Globus pallidus (tissue), 1 donor: ENCODE data around the gene MINDY1.
A peak's percentile ranks its signal among the peaks of the same experiment; 100 is the strongest.

Experiments used
- DNase-seq: peaks from one replicate; pipeline ENCODE4 v3.0.0-alpha.2; 2015; ENCODE audit warnings: low spot score

MINDY1 gene

GRCh38 chr1:151006327-151007052 lies at the start of gene MINDY1:
MINDY1 (minus strand) TSS chr1:151006902; CDS start chr1:151002617, 4,285 bp downstream.
- peak; percentile 96 for DNase-seq

GRCh38 chr1:151056149-151056548 lies 49.4 kb upstream of the MINDY1 start:
- DNase-seq, result no peak

GRCh38 chr1:151055581-151055980 lies 48.9 kb upstream of the MINDY1 start:
- no peak for DNase-seq

- DNase-seq, result no peak
These were observed 48.4 kb upstream of the MINDY1 start for GRCh38 chr1:151054971-151055547.

DNA sequence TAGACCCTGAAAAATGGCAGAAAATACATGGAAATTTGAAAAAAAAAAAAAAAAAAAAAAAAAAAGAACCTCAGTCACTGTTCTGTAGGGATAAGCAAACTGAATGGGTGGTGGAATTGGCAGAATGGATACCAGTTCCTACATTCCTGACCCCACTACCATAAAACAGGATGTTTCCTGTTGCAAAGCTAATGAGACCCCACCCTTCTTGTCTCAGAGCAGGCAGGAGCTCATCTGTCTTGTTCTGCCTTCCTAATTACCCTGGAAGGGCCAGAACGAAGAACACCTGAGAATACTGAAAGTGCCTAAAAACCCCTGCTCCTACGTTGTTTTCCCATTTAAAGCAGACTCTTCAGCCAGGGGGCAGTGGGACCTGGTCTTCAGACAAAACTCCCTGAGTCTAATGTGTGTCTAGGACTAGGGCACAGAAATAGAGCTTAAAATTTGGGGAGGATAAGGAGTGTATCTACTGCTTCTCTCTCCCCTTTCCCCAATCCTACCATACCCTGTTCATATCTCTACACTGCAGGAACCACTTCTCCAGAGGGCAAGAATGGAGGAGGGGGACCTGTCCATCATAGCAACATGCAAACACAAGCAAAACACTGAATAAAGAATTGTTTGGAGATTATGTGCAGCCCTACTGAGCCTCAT lies 44.8 kb upstream of the MINDY1 start:
- no peak for DNase-seq

DNA sequence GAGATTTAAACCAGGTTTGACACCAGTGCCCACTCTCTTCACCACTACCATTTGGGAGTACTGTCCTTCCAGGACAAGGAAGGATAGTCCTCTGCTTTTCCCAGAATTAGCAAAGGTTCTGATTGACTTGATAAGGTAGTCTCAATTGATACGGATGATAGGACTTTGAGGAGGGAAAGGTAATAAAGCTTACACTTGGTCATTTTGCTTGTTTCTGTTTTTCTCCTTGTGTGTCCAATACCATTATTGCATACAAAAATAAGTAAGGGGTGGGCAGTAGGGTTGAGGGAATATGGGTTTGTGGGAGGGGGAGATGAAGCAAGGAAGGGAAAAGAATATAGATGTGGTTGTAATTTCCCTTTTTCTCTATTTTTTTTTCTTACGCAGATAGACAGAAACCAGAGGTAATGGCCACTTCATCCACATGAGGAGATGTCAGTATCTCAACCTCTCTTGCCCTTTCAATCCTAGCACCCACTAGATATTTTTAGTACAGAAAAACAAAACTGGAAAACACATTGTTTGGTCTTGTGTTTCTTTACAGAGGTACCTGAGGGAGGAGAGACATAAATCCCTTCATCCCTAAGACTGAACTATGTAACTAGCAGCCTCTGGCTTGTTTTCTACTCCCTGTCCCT lies 43.5 kb upstream of the MINDY1 start:
- no peak for DNase-seq

DNA sequence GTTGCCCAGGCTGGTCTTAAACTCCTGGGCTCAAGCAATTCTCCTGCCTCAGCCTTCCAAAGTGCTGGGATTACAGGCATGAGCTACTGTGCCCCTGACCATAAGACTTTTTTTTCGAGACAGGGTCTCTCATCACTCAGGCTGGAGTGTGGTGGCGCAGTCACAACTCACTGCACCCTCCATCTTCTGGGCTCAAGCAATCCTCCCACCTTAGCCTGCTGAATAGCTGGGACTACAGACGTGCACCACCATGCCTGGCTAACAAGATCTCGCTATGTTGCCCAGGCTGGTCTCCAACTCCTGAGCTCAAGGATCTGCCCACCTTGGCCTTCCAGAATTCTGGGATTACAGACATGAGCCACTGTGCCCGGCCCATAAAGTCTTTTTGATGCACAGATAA lies 42.8 kb upstream of the MINDY1 start:
- DNase-seq, result no peak

DNA sequence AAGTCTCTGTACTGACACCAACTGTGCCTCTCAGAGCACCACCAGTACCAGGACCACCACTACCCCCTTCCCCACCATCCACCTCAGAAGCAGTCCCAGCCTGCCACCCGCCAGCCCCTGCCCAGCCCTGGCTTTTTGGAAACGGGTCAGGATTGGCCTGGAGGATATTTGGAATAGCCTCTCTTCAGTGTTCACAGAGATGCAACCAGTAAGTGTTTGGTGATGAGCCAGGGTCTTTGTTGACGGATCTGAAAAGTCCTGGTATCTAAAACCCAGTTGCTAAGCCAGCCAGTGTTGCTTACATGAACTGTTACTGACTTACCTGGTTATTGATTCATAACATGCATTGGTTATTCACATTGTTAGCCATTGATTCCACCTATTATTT lies 41.9 kb upstream of the MINDY1 start:
- DNase-seq, result no peak

- DNase-seq, result peak; percentile 62
These were observed 41.4 kb upstream of the MINDY1 start for GRCh38 chr1:151047925-151048644.

DNA sequence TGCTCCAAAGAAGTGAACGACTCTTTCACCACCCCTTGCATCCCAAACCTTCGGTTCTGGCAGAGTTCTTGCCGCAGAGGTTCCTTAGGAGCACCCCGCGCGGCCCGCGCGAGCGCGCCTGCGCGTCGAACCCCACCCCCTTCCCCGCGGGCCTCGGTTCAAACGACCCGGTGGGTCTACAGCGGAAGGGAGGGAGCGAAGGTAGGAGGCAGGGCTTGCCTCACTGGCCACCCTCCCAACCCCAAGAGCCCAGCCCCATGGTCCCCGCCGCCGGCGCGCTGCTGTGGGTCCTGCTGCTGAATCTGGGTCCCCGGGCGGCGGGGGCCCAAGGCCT lies 40.9 kb upstream of the MINDY1 start, which contains the start of gene C1orf56:
TSS of gene C1orf56 (plus strand) at position 161 of the 334 bp plus-strand sequence. CDS start at position 258, 97 bp downstream.
- DNase-seq, result peak; percentile 75

- no peak for DNase-seq
These were observed 36.5 kb upstream of the MINDY1 start for GRCh38 chr1:151043163-151043562.

DNA sequence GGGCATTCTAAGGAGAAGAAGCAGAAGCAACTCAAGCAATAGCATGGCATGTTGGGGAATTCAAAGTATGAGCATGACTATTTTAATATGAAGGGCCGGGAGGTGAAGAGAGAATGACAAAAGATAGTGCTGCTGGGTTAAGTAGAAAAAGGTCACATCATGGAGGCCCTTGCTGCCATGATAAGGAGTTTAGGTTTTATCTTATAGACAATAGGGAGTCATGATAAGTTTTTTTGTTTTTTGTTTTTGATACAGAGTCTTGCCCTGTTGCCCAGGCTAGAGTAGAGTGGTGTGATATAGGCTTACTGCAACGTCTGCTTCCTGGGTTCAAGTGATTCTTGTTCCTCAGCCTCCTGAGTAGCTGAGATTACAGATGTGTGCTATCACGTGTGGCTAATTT lies 32.8 kb upstream of the MINDY1 start:
- no peak for DNase-seq

- no peak for DNase-seq
These were observed 30.3 kb upstream of the MINDY1 start for GRCh38 chr1:151037032-151037431.

- no peak for DNase-seq
These were observed 29.7 kb upstream of the MINDY1 start, which contains the start of gene BNIPL for GRCh38 chr1:151036356-151036755. BNIPL (plus strand) TSS chr1:151036586; CDS start chr1:151036726, 140 bp downstream.

GRCh38 chr1:151035167-151035566 lies 28.5 kb upstream of the MINDY1 start:
- DNase-seq, result no peak

DNA sequence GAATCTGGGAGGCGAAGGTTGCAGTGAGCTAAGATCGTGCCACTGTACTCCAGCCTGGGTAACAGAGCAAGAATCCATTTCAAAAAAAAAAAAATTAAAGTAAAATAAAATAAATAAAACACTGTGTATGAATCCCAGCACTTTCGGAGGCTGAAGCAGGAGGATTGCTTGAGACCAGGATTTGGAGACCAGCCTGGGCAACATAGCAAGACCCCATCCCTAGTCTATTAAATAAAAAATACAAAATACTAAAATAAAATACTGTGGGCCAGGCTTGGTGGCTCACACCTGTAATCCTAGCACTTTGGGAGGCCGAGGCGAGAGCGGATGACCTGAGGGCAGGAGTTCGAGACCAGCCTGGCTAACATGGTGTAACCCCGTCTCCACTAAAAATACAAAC lies 25.5 kb upstream of the MINDY1 start:
- DNase-seq, result no peak

DNA sequence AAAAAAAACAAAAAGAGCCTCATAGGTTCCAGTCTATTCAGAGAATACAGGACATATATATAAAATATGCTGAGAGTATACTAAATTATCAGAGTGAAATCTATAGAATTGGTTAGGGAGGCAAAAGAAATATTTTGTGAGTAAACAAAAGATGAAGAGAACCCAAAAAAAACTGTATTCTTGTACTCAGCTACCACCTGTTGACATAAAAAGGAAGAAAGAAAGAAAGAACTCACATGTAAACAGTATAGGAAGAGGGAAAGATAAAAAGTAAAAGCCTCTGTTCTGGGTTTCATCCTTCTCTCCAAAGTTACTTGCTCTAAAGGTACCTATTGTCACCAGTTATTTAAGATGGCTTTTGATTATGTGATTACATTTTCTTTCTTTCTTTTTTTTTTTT lies 19.8 kb upstream of the MINDY1 start:
- no peak for DNase-seq

DNA sequence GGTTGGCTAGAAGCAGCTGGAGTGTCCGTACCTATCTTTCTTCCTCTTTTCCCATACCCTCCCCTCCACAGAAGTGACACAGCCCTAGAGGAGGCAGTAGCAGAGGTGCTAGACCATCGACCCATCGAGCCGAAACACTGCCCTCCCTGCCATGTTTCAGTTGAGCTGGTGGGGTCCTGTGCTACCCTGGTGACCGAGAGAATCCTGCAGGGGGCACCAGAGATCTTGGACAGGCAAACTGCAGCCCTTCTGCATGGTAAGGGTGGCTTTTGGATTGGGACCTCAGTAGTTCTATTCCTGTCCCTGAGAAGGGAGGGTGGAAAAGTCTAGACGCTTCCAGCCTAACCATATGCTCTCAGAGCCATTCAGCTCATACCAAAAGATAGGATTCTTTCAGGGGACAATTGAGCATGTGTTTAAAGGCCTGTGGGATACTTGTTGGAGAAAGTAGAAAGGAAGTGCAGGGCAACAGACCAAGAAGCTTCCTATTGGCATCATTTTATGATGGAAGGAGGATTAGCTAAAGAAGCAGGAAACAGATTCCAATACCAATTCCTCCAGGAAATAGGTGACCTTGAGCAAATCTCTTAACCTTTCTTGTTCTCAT lies 17.9 kb upstream of the MINDY1 start:
- peak; percentile 82 for DNase-seq

- DNase-seq, result no peak
These were observed 6.8 kb upstream of the MINDY1 start for GRCh38 chr1:151013518-151013917.

DNA sequence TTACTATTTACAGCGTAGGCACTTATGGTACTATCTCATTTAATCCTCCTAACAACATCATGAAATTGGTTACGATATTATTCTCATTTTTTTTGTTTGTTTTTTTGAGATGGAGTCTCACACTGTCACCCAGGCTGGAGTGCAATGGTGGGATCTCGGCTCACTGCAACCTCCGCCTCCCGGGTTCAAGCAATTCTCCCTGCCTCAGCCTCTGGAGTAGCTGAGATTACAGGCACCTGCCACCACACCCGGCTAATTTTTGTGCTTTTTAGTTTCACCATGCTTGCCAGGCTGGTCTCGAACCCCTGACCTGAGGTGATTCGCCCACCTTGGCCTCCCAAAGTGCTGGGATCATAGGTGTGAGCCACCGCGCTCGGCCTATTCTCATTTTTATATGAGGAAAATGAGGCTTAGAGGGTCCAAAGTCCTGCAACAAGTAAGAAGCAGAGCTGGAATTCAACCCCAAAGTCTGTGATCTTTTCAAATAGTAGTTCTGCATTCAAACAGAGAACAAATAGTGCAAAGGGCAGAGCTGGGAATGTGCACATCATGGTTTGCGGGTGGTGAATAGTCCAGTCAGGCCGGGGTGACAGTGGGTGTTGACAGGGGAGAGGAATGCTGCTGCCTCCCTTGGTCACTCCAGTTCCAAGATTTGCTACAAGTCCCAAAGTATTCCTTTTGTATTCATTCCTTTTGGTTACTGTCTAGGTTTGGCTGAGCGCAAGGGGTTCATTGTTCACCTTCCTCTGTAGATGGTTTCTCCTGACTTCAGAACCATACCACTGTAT lies 6.2 kb upstream of the MINDY1 start:
- no peak for DNase-seq
